ENCODE measurements around the gene GRIP1. TPM values are rescaled to one million over a fixed set of nuclear protein-coding genes. Genes with fewer than 3 reads are reported as not detected.

The GRIP1 gene
- total RNA-seq, 1 donor from 2014 or later = 0.47 TPM

- intact Hi-C loops (cut with micrococcal nuclease) = no loop called here
- no peak overlapping the region for H3K4me3 ChIP-seq
- H3K27me3 ChIP-seq (ENCODE audit: low read depth) = no peaks in the 10 kb centered on the region
- no peaks in the 10 kb centered on the region for H3K9me3 ChIP-seq (replicated peaks)
- H3K4me1 ChIP-seq = no peaks in the 10 kb centered on the region
- H3K27ac ChIP-seq (replicated peaks) = no peak overlapping the region
- TF ChIP-seq CTCF (IDR thresholded peaks at IDR 0.05; ENCODE audit: borderline replicate concordance) = no peak
- no peak for DNase-seq
- no peaks in the 10 kb centered on the region for H3K36me3 ChIP-seq
Measured at GRCh38 chr12:66719862-66720261, 41.0 kb upstream of the GRIP1 start.

- H3K9me3 ChIP-seq (replicated peaks) = no peaks in the 10 kb centered on the region
- TF ChIP-seq CTCF (IDR thresholded peaks at IDR 0.05; ENCODE audit: borderline replicate concordance) = no peak
- no peak for DNase-seq
- no peaks in the 10 kb centered on the region for H3K27me3 ChIP-seq (ENCODE audit: low read depth)
- H3K4me3 ChIP-seq = no peak overlapping the region
- intact Hi-C loops (cut with micrococcal nuclease) = no loop called here
- no peak overlapping the region for H3K27ac ChIP-seq (replicated peaks)
- H3K4me1 ChIP-seq = no peaks in the 10 kb centered on the region
- no peaks in the 10 kb centered on the region for H3K36me3 ChIP-seq
Measured at GRCh38 chr12:66717036-66717673, 38.3 kb upstream of the GRIP1 start.

- Histone ChIP-seq H3K4me3 (no peak overlapping the region), H3K36me3 (no peaks in the 10 kb centered on the region), H3K27ac (replicated peaks) (no peak overlapping the region), H3K4me1 (no peaks in the 10 kb centered on the region), H3K9me3 (replicated peaks) (no peaks in the 10 kb centered on the region), H3K27me3 (ENCODE audit: low read depth) (no peaks in the 10 kb centered on the region)
- TF ChIP-seq CTCF (IDR thresholded peaks at IDR 0.05; ENCODE audit: borderline replicate concordance) = no peak
- DNase-seq = no peak
- intact Hi-C loops (cut with micrococcal nuclease) = no loop called here
Measured at GRCh38 chr12:66716522-66716921, 37.6 kb upstream of the GRIP1 start.

GRCh38 chr12:66714709-66715108, 35.8 kb upstream of the GRIP1 start:
- H3K27ac ChIP-seq (replicated peaks) = no peak overlapping the region
- no peaks in the 10 kb centered on the region for H3K27me3 ChIP-seq (ENCODE audit: low read depth)
- no peak for TF ChIP-seq CTCF (IDR thresholded peaks at IDR 0.05; ENCODE audit: borderline replicate concordance)
- intact Hi-C loops (cut with micrococcal nuclease) = no loop called here
- H3K36me3 ChIP-seq = no peaks in the 10 kb centered on the region
- no peak overlapping the region for H3K4me3 ChIP-seq
- DNase-seq = no peak
- no peaks in the 10 kb centered on the region for H3K4me1 ChIP-seq
- H3K9me3 ChIP-seq (replicated peaks) = no peaks in the 10 kb centered on the region

GRCh38 chr12:66713984-66714383, 35.1 kb upstream of the GRIP1 start:
- Histone ChIP-seq H3K4me3 (no peak overlapping the region), H3K9me3 (replicated peaks) (no peaks in the 10 kb centered on the region), H3K27me3 (ENCODE audit: low read depth) (no peaks in the 10 kb centered on the region), H3K4me1 (no peaks in the 10 kb centered on the region), H3K27ac (replicated peaks) (no peak overlapping the region), H3K36me3 (no peaks in the 10 kb centered on the region)
- intact Hi-C loops (cut with micrococcal nuclease) = no loop called here
- no peak for DNase-seq
- no peak for TF ChIP-seq CTCF (IDR thresholded peaks at IDR 0.05; ENCODE audit: borderline replicate concordance)
